ENCODE measurements around the gene SPOCK1.

SPOCK1 gene

DNA sequence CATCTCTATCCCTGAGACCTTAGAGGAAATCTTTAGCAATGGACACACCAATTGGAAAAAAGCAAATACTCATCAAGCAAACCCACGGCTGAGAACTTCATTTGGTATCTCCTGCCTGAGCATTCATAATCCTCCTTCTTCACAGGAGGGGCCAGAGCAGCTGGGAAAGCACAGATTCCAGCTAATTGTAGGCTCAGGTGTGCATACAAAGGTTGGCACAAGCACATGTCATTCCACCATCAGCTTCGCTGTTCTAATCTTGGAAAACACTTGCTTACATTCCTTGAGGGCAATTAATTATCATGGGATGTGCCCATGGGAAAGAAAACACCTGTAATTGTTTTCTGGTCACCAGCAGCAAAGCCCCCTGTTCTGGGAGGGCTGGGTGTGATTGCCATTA, 376.6 kb downstream of the SPOCK1 start:
- CTCF ChIA-PET, result no interaction called here

DNA sequence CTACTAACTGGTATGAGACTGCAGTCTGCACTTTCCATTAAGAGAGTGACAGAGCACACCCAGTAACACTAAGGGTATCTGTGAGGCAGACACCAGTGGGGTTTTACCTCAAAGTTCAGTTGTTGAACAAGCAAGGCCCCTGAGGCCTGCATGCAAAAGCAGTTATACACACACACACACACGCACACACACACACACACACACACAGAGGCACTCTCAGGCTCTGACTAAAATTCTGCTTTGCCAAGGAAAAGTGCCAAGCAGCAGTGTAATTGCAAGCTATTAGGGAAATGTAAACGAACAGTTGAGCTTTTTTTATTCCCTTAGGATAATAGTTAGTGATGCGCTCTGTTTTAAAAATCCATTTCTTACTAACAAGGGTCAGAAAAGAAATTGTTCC, 377.1 kb downstream of the SPOCK1 start:
- ChIA-PET POLR2A (no interaction called here), CTCF (no interaction called here)
- no peak overlapping the region for H3K4me3 ChIP-seq (ENCODE audit: low read depth, low read length)
- TF ChIP-seq, protein P1, sequence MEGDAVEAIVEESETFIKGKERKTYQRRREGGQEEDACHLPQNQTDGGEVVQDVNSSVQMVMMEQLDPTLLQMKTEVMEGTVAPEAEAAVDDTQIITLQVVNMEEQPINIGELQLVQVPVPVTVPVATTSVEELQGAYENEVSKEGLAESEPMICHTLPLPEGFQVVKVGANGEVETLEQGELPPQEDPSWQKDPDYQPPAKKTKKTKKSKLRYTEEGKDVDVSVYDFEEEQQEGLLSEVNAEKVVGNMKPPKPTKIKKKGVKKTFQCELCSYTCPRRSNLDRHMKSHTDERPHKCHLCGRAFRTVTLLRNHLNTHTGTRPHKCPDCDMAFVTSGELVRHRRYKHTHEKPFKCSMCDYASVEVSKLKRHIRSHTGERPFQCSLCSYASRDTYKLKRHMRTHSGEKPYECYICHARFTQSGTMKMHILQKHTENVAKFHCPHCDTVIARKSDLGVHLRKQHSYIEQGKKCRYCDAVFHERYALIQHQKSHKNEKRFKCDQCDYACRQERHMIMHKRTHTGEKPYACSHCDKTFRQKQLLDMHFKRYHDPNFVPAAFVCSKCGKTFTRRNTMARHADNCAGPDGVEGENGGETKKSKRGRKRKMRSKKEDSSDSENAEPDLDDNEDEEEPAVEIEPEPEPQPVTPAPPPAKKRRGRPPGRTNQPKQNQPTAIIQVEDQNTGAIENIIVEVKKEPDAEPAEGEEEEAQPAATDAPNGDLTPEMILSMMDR (IDR thresholded peaks at IDR 0.05; ENCODE audit: insufficient read depth, low read length, missing control alignments), result no peak
- DNase-seq (ENCODE audit: low read depth, low spot score), result no peak

More for the DNA sequence above, 376.6 kb downstream of the SPOCK1 start:
- POLR2A ChIA-PET, result no interaction called here
- no peak overlapping the region for H3K4me3 ChIP-seq (ENCODE audit: low read depth, low read length)
- TF ChIP-seq, protein P1 (IDR thresholded peaks at IDR 0.05; ENCODE audit: insufficient read depth, low read length, missing control alignments), result no peak
- DNase-seq (ENCODE audit: low read depth, low spot score), result no peak

DNA sequence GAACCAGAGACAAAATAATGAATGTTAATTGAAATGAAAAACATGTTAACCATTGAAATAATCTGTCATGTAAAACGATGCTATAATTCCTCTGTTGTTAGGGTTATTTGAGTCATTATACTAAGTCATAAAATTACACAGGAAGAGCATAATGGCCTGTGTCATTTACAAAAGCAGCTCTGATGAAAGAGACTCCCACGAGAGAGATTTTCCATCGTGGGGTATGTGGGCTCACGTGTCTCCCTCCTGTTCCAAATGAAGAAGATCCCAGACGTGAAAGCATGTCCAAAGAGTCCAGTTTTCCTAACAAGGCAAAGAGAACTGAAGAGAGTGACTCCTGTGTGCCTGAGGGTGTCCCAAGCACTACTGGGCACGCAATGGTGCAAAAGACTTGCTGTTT, 379.8 kb downstream of the SPOCK1 start:
- TF ChIP-seq, protein P1 (IDR thresholded peaks at IDR 0.05; ENCODE audit: insufficient read depth, low read length, missing control alignments), result no peak
- no peak overlapping the region for H3K4me3 ChIP-seq (ENCODE audit: low read depth, low read length)
- no peak for DNase-seq (ENCODE audit: low read depth, low spot score)
- CTCF ChIA-PET, result interaction anchor here (1.1 to 1.2 kb wide), 2 partner anchors 9 to 10 kb away, joined by 3 to 4 read pairs; no protein-coding TSS in a partner anchor
- POLR2A ChIA-PET, result no interaction called here

DNA sequence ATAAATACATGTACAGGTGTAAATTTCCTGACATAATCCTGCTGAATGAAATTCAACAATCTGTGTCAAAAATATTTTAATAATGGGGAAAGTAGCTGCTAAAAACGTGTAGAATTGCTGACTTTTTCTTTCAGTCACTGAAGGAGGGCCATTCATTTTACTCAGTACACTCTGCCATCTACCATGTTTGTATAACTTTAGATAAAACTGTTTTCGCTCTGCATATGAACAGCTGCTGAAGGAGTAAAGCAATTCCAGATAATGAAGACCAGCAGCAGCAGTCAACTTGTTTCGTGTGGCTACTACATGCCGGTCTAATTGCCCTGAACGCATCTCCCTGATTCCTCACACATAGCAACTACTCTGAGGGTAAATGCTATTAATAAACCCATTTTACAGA, 380.5 kb downstream of the SPOCK1 start:
- POLR2A ChIA-PET, result no interaction called here

DNA sequence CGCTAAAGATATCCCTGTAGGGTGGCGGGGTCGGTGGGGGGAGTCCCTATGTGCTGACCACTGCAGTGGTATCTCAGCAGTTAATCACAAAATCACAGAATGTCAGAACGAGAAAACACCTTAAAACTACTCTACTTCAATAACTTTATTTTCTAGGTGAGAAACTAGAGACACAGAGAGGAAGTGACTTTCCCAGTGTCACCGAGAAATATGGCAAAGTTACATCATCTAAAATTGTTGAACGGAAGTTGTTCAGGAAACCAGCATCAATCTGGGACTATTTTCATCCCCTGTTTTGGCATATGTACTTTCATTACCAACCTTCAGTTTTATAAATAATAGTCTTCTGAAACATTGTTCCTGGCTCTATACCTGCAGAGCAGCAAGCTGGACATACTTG, 384.0 kb downstream of the SPOCK1 start:
- TF ChIP-seq, protein P1 (IDR thresholded peaks at IDR 0.05; ENCODE audit: insufficient read depth, low read length, missing control alignments), result no peak
- ChIA-PET POLR2A (no interaction called here), CTCF (no interaction called here)
- H3K4me3 ChIP-seq (ENCODE audit: low read depth, low read length), result no peak overlapping the region
- DNase-seq (ENCODE audit: low read depth, low spot score), result no peak

More for the DNA sequence above, 380.5 kb downstream of the SPOCK1 start:
- no peak for DNase-seq (ENCODE audit: low read depth, low spot score)
- CTCF ChIA-PET, result interaction anchor here (1.2 kb wide), 1 partner anchor 8 kb away, joined by 3 read pairs; no protein-coding TSS in a partner anchor
- H3K4me3 ChIP-seq (ENCODE audit: low read depth, low read length), result no peak overlapping the region
- TF ChIP-seq, protein P1 (IDR thresholded peaks at IDR 0.05; ENCODE audit: insufficient read depth, low read length, missing control alignments), result no peak

DNA sequence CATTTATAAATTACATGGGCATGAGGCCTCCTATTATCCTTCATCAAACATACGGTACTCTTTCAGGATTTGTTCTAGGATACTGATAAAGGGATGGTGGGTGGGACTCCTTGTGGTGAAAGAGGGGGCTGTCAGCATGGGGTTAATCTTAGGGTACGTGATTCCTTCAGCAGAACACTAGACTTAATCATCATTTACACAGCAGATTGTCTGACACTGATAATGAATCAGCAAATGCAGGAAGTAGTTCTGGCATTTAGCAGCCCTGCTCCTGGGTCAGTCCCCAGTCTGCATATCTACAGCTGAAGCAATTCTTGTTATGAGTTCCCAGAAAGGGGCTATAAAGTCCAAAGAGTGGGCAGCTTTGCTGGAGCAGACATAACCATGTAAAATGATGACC, 384.6 kb downstream of the SPOCK1 start:
- ChIA-PET POLR2A (no interaction called here), CTCF (interaction anchor here (1.2 kb wide), 1 partner anchor 13 kb away, joined by 4 read pairs; no protein-coding TSS in a partner anchor)
- H3K4me3 ChIP-seq (ENCODE audit: low read depth, low read length), result no peak overlapping the region
- DNase-seq (ENCODE audit: low read depth, low spot score), result peak; percentile 24
- TF ChIP-seq, protein P1 (IDR thresholded peaks at IDR 0.05; ENCODE audit: insufficient read depth, low read length, missing control alignments), result peak; percentile 1
